Liver (tissue), 3 donors: ENCODE results near the gene SLC9A3.

Source experiments
- ATF3 ChIP-seq: IDR thresholded peaks from 2 replicates; pipeline ENCODE4 v1.6.1; 2016; ENCODE audit warnings: antibody characterized with exemption
- CTCF ChIP-seq: fragments of 150-350 bp; IDR thresholded peaks from 2 replicates; pipeline ENCODE4 v1.5.1; 2017; ENCODE audit warnings: improper control_type of control experiment, low read depth, low read length; ENCODE audit not compliant: missing input control
- HNF4G ChIP-seq: IDR thresholded peaks from 2 replicates; pipeline ENCODE4 v1.6.1; 2016; ENCODE audit warnings: antibody characterized with exemption
- JUND ChIP-seq, 2 donors: IDR thresholded peaks; 2 replicates each; pipeline ENCODE4 v1.6.1; 2016; ENCODE audit warnings: antibody characterized with exemption in 2 of 2
- MAX ChIP-seq: IDR thresholded peaks from 2 replicates; pipeline ENCODE4 v1.6.1; 2016; ENCODE audit warnings: antibody characterized with exemption
- RAD21 ChIP-seq, 2 donors: IDR thresholded peaks; 2 replicates each; pipeline ENCODE4 v1.6.1; 2016; ENCODE audit warnings: antibody characterized with exemption in 2 of 2, mild to moderate bottlenecking in 2 of 2
- REST ChIP-seq: IDR thresholded peaks from 2 replicates; pipeline ENCODE4 v1.6.1; 2016; ENCODE audit warnings: antibody characterized with exemption, mild to moderate bottlenecking
- RXRA ChIP-seq, 2 donors: IDR thresholded peaks; 2 replicates each; pipeline ENCODE4 v1.6.1; 2017 to 2018; ENCODE audit warnings: antibody characterized with exemption in 2 of 2, mild to moderate bottlenecking in 1 of 2
- TAF1 ChIP-seq: conservative IDR thresholded peaks from 2 replicates; pipeline ENCODE4 v1.6.1; 2016; ENCODE audit warnings: antibody characterized with exemption, mild to moderate bottlenecking
- YY1 ChIP-seq: IDR thresholded peaks from 2 replicates; pipeline ENCODE4 v1.6.1; 2016; ENCODE audit warnings: antibody characterized with exemption, mild to moderate bottlenecking
- donor health status: healthy.
- donor health status: healthy.

- no peak for TF ChIP-seq CTCF
- no peak for TF ChIP-seq RAD21 (IDR thresholded peaks at IDR 0.05)
- no peak for TF ChIP-seq JUND (IDR thresholded peaks at IDR 0.05)
- no peak for TF ChIP-seq RXRA (IDR thresholded peaks at IDR 0.05)
- TF ChIP-seq TAF1 = no peak
- TF ChIP-seq ATF3 = no peak
- no peak for TF ChIP-seq HNF4G
- no peak for TF ChIP-seq REST
- no peak for TF ChIP-seq MAX
- TF ChIP-seq YY1 = no peak
These were observed 4.6 kb upstream of the SLC9A3 start for GRCh38 chr5:528629-529511.
